HL-60 (cell line): ENCODE results near the gene SPINT2.
"Not testable (repeated sequence)": the region's sequence is repeated elsewhere in the genome, so short reads cannot be mapped to it uniquely, and the experiment has no call there.

Source experiments
- DNase-seq, 2 experiments: peaks; one replicate each; pipeline ENCODE4 v3.0.0-alpha.2; 2010 to 2020; ENCODE audit warnings: low read depth in 1 of 2, low spot score in 1 of 2
- H3K27ac ChIP-seq: fragments of 250-450 bp; sonication (Bioruptor Pico); replicated peaks from 2 replicates; pipeline ENCODE4 v1.5.1; 2020; ENCODE audit warnings: mild to moderate bottlenecking, moderate library complexity
- H3K27me3 ChIP-seq: fragments of 250-450 bp; sonication (Bioruptor Pico); 2 replicates; pipeline ENCODE4 v1.5.1; 2021; ENCODE audit warnings: mild to moderate bottlenecking, moderate library complexity; ENCODE audit not compliant: insufficient read depth, poor library complexity, severe bottlenecking
- H3K4me3 ChIP-seq: replicated peaks from 2 replicates; pipeline ENCODE4 v1.5.1; 2011; ENCODE audit warnings: mild to moderate bottlenecking, control low read depth, low read length; ENCODE audit not compliant: insufficient read depth
- CTCF ChIP-seq: IDR thresholded peaks from one replicate; pipeline ENCODE4 v1.5.1; 2011; ENCODE audit warnings: low read length, control low read depth, inconsistent platforms; ENCODE audit not compliant: insufficient read depth
- GABPA ChIP-seq: IDR thresholded peaks from 2 replicates; pipeline ENCODE4 v1.6.1; 2012; ENCODE audit warnings: low read depth
- POLR2AphosphoS5 ChIP-seq: IDR thresholded peaks from 2 replicates; pipeline ENCODE4 v1.6.1; 2012; ENCODE audit warnings: low read depth
- REST ChIP-seq: IDR thresholded peaks from 2 replicates; pipeline ENCODE4 v1.6.1; 2012; ENCODE audit warnings: low read depth; ENCODE audit not compliant: insufficient replicate concordance
- SPI1 ChIP-seq: IDR thresholded peaks from 2 replicates; pipeline ENCODE4 v1.6.1; 2012; ENCODE audit warnings: low read depth, mild to moderate bottlenecking, borderline replicate concordance

SPINT2 gene

GRCh38 chr19:38255383-38256014, 8.9 kb upstream of the SPINT2 start:
- no peak overlapping the region for H3K27ac ChIP-seq
- TF ChIP-seq SPI1 (no peak), POLR2AphosphoS5 (no peak), CTCF (no peak), REST (no peak)
- H3K4me3 ChIP-seq: no peak overlapping the region
- no peak for DNase-seq
- peaks cover 29% of the 10 kb centered on the region for H3K27me3 ChIP-seq

- not testable (repeated sequence) for H3K4me3 ChIP-seq, H3K27ac ChIP-seq, DNase-seq
Measured at GRCh38 chr19:38261942-38262341, 2.4 kb upstream of the SPINT2 start.

GRCh38 chr19:38262585-38263268, 1.6 kb upstream of the SPINT2 start:
- no peak overlapping the region for H3K27ac ChIP-seq
- no peak for TF ChIP-seq CTCF
- no peak for TF ChIP-seq SPI1
- TF ChIP-seq POLR2AphosphoS5: no peak
- TF ChIP-seq GABPA: no peak
- TF ChIP-seq REST: no peak
- peaks cover 14% of the 10 kb centered on the region for H3K27me3 ChIP-seq
- no peak overlapping the region for H3K4me3 ChIP-seq
- DNase-seq: no peak

More at GRCh38 chr19:38261942-38262341, 2.4 kb upstream of the SPINT2 start:
- H3K27me3 ChIP-seq: peaks cover 17% of the 10 kb centered on the region

GRCh38 chr19:38263689-38264485, 486 bp upstream of the SPINT2 start:
- H3K27me3 ChIP-seq: peaks cover 14% of the 10 kb centered on the region
- no peak for TF ChIP-seq GABPA
- no peak for TF ChIP-seq CTCF
- no peak for TF ChIP-seq SPI1
- no peak for TF ChIP-seq POLR2AphosphoS5
- TF ChIP-seq REST: no peak
- peak; percentile 39 to 43 for DNase-seq
- no peak overlapping the region for H3K27ac ChIP-seq
- peak overlapping the region; percentile 46 for H3K4me3 ChIP-seq
